HepG2 (cell line): Measurements from ENCODE around the gene LITAF. TPM values are rescaled to one million over a fixed set of nuclear protein-coding genes. Genes with fewer than 3 reads are reported as not detected.

Experiments
- ATAC-seq: fragments of 200-7000 bp; cut with Tn5 transposase; 3 replicates; pipeline ENCODE4 v1.9.1; 2020; ENCODE audit warnings: mild to moderate bottlenecking, moderate library complexity
- BruUV-seq: library from RNA; stranded (reverse); fragments of 400-500 nt; replicated peaks from 2 replicates; lab custom pipeline; 2021; lab: Mats Ljungman, UMichigan
- CTCF ChIA-PET: fragments of 300-600 bp; formaldehyde crosslinking; extraction: SDS; loops from one replicate; lab custom pipeline; 2021; ENCODE audit warnings: low total read pairs, inconsistent platforms, low intra/inter-chr PET ratio; lab: Yijun Ruan, JAX
- POLR2A ChIA-PET: fragments of 350-600 bp; sonication (Branson Sonifier 250); formaldehyde crosslinking; loops from one replicate; lab custom pipeline; 2020; ENCODE audit warnings: antibody characterized with exemption, inconsistent platforms; lab: Yijun Ruan, JAX
- DNase-seq: peaks from one replicate; pipeline ENCODE4 v3.0.0-alpha.2; 2015; ENCODE audit warnings: low spot score
- FAIRE-seq: peaks from 3 replicates; lab custom pipeline; 2011; peaks lifted over from hg19 to GRCh38; lab: Jason Lieb, UNC
- H2AFZ ChIP-seq: one replicate; pipeline ENCODE4 v1.6.1; 2011; ENCODE audit warnings: low read length, inconsistent platforms
- H3K27ac ChIP-seq: fragments of 300-600 bp; 3 replicates; pipeline ENCODE4 v1.8.0; 2011; ENCODE audit warnings: mixed run types, mild to moderate bottlenecking, mixed read lengths, low read length, inconsistent platforms; ENCODE audit not compliant: insufficient read depth; ENCODE audit errors: extremely low read length
- H3K27me3 ChIP-seq, 2 experiments: fragments of 200-600 bp in 1 of 2; 2 replicates in 1 of 2; 3 replicates in 1 of 2; pipeline versions ENCODE4 v1.6.0 to v1.8.0; 2011; ENCODE audit warnings: low read length in 2 of 2, mild to moderate bottlenecking in 2 of 2, moderate library complexity in 2 of 2, inconsistent platforms in 1 of 2; ENCODE audit not compliant: insufficient read depth in 2 of 2, control insufficient read depth in 1 of 2
- H3K36me3 ChIP-seq, 2 experiments: fragments of 200-600 bp in 1 of 2; replicated peaks in 1 of 2; 2 replicates in 1 of 2; 3 replicates in 1 of 2; pipeline versions ENCODE4 v1.5.1 to v1.8.0; 2011; ENCODE audit warnings: low read length in 2 of 2, inconsistent platforms in 1 of 2; ENCODE audit not compliant: insufficient read depth in 2 of 2, control insufficient read depth in 1 of 2
- H3K4me1 ChIP-seq: 2 replicates; pipeline ENCODE4 v1.5.1; 2012; ENCODE audit warnings: low read length, inconsistent platforms; ENCODE audit not compliant: insufficient read depth
- H3K4me2 ChIP-seq: 2 replicates; pipeline ENCODE4 v1.6.0; 2011; ENCODE audit warnings: low read depth, low read length, inconsistent platforms
- H3K4me3 ChIP-seq, 3 experiments: fragments of 200-600 bp in 1 of 3; sonication (generic), shearing (Covaris generic) in 1 of 3; replicated peaks in 1 of 3; 2 replicates each; pipeline ENCODE4 v1.5.1; 2011 to 2016; ENCODE audit warnings: low read length in 3 of 3, inconsistent platforms in 2 of 3, low read depth in 2 of 3, mild to moderate bottlenecking in 2 of 3, control low read depth in 1 of 3, mixed read lengths in 1 of 3; ENCODE audit not compliant: insufficient read depth in 1 of 3
- H3K79me2 ChIP-seq: one replicate; pipeline ENCODE4 v1.6.1; 2011; ENCODE audit warnings: low read length, inconsistent platforms; ENCODE audit not compliant: insufficient read depth
- H3K9ac ChIP-seq: 2 replicates; pipeline ENCODE4 v1.6.0; 2011; ENCODE audit warnings: mild to moderate bottlenecking, low read depth, low read length, inconsistent platforms; ENCODE audit not compliant: insufficient read depth
- H3K9me3 ChIP-seq: 2 replicates; pipeline ENCODE4 v1.5.1; 2012; ENCODE audit warnings: mild to moderate bottlenecking, low read length
- H4K20me1 ChIP-seq: 2 replicates; pipeline ENCODE4 v1.6.0; 2011; ENCODE audit warnings: inconsistent platforms, mild to moderate bottlenecking, low read length, moderate library complexity; ENCODE audit not compliant: insufficient read depth
- BCL3 ChIP-seq: sonication (generic); formaldehyde crosslinking; IDR thresholded peaks from 2 replicates; pipeline ENCODE4 v1.5.1; 2020; ENCODE audit warnings: mild to moderate bottlenecking, missing genetic modification reagents, moderate library complexity
- CTCF ChIP-seq: sonication (generic); formaldehyde crosslinking; IDR thresholded peaks from 2 replicates; pipeline ENCODE4 v1.5.0; 2020; ENCODE audit warnings: mild to moderate bottlenecking, missing genetic modification reagents, moderate library complexity
- EZH2 ChIP-seq: conservative IDR thresholded peaks from 2 replicates; pipeline ENCODE4 v1.6.1; 2012; ENCODE audit warnings: mild to moderate bottlenecking, low read depth, low read length, moderate library complexity
- FOXC1 ChIP-seq: sonication (generic); formaldehyde crosslinking; IDR thresholded peaks from 2 replicates; pipeline ENCODE4 v1.8.0; 2022; ENCODE audit warnings: mild to moderate bottlenecking, missing genetic modification reagents, borderline replicate concordance
- GLI4 ChIP-seq: sonication (generic); formaldehyde crosslinking; IDR thresholded peaks from 2 replicates; pipeline ENCODE4 v1.5.1; 2020; ENCODE audit warnings: missing genetic modification reagents, mild to moderate bottlenecking, moderate library complexity, borderline replicate concordance
- HIVEP1 ChIP-seq: sonication (generic); formaldehyde crosslinking; IDR thresholded peaks from 2 replicates; pipeline ENCODE4 v1.4.0; 2020; ENCODE audit warnings: mild to moderate bottlenecking, missing genetic modification reagents
- HNRNPL ChIP-seq: fragments of 200-400 bp; formaldehyde crosslinking; IDR thresholded peaks from 2 replicates; pipeline ENCODE4 v1.6.1; 2017; ENCODE audit warnings: mild to moderate bottlenecking, low read depth, low read length
- HNRNPLL ChIP-seq: fragments of 200-400 bp; formaldehyde crosslinking; IDR thresholded peaks from 2 replicates; pipeline ENCODE4 v1.6.1; 2017; ENCODE audit warnings: mild to moderate bottlenecking, low read depth, low read length; ENCODE audit not compliant: poor library complexity, severe bottlenecking
- KLF9 ChIP-seq: IDR thresholded peaks from 2 replicates; pipeline ENCODE4 v1.6.1; 2016; ENCODE audit warnings: low read depth
- RELA ChIP-seq: sonication (generic); formaldehyde crosslinking; IDR thresholded peaks from 2 replicates; pipeline ENCODE4 v1.4.0; 2020; ENCODE audit warnings: missing genetic modification reagents
- TFDP1 ChIP-seq: IDR thresholded peaks from 2 replicates; pipeline ENCODE4 v1.6.1; 2016; ENCODE audit warnings: missing compliant biosample characterization, missing genetic modification reagents, borderline replicate concordance
- THAP8 ChIP-seq: sonication (generic); formaldehyde crosslinking; IDR thresholded peaks from 2 replicates; pipeline ENCODE4 v1.5.1; 2020; ENCODE audit warnings: missing genetic modification reagents, mild to moderate bottlenecking, borderline replicate concordance
- ZNF446 ChIP-seq: sonication (generic); formaldehyde crosslinking; IDR thresholded peaks from 2 replicates; pipeline ENCODE4 v1.5.0; 2020; ENCODE audit warnings: mild to moderate bottlenecking, missing genetic modification reagents
- ZNF790 ChIP-seq: sonication (generic); formaldehyde crosslinking; IDR thresholded peaks from 2 replicates; pipeline ENCODE4 v1.8.0; 2022; ENCODE audit warnings: missing genetic modification reagents, mild to moderate bottlenecking, borderline replicate concordance
- ZUFSP ChIP-seq: sonication (generic); formaldehyde crosslinking; IDR thresholded peaks from 2 replicates; pipeline ENCODE4 v1.9.0; 2021; ENCODE audit warnings: missing genetic modification reagents, mild to moderate bottlenecking, borderline replicate concordance
- WGBS: methylation state at CpG from one replicate; pipeline ENCODE4 v1.1.6; 2017; ENCODE audit warnings: low lambda C conversion rate; 5-methylcytosine and 5-hydroxymethylcytosine counted together
- in situ Hi-C: cut with HindIII; loops from 2 replicates; pipeline ENCODE4 v1.10.0; 2017; ENCODE audit warnings: low pct_unique_long_range_greater_than_20kb; ENCODE audit not compliant: extremely low pct_ligation_motif_present
- intact Hi-C: fragments of 100-400 bp; cut with micrococcal nuclease; formaldehyde crosslinking; loops from one replicate; pipeline ENCODE4 v1.10.0; 2022; ENCODE audit not compliant: unreplicated experiment
- polyA plus RNA-seq, 8 experiments: library from polyadenylated mRNA; depleted of rRNA in 3 of 8; stranded (reverse) in 7 of 8; unstranded in 1 of 8; fragments of >200 nt; fragmentation: Illumina TruSeq in 4 of 8; extraction: Trizol in 4 of 8; gene quantifications; 2 replicates each; pipeline versions ENCODE4 v1.2.1 to v1.2.3, GENCODE V29; 2011 to 2016; ENCODE audit warnings: low read depth in 4 of 8, missing spikeins in 1 of 8, mixed read lengths in 1 of 8; ENCODE audit not compliant: insufficient read depth in 1 of 8
- total RNA-seq, 5 experiments: library from RNA; depleted of rRNA; stranded (reverse); fragments of >200 nt; fragmentation: Illumina TruSeq; extraction: Trizol; gene quantifications; 2 replicates each; pipeline ENCODE4 v1.2.3, GENCODE V29; 2016; ENCODE audit warnings: low read depth in 1 of 5

The LITAF gene
- total and polyA plus RNA-seq, 2 of the 13 experiments (the other 11 are each of a cell fraction or from before 2014, with no cell fraction given) = 80.1 to 141 TPM

- POLR2A ChIA-PET = interaction anchor here (0.8 to 1.3 kb wide), 5 partner anchors 8 to 175 kb away, joined by 3 to 5 read pairs (median 3); partner anchors contain the start of gene ZC3H7A
- BruUV-seq = no TSS peak
- Histone ChIP-seq H3K4me3 (peak overlapping the region; percentile 60 to 75 (median 72)), H3K4me2 (peak overlapping the region; percentile 82), H3K27me3 (peaks cover 2 to 5% of the 10 kb centered on the region in 2 experiments; a peak in 3 of 5 replicates), H3K9ac (peak overlapping the region; percentile 49; the same call in 1 of the 2 replicates), H2AFZ (peak overlapping the region; percentile 78), H4K20me1 (no peaks in the 10 kb centered on the region), H3K36me3 (no peaks in the 10 kb centered on the region), H3K4me1 (peaks cover 25% of the 10 kb centered on the region), H3K27ac (no peak overlapping the region), H3K9me3 (no peaks in the 10 kb centered on the region), H3K79me2 (no peaks in the 10 kb centered on the region)
- WGBS = 3% methylated on average over 19 of the region's 19 CpGs
- DNase-seq = no peak
- in situ Hi-C loops = no loop called here
- FAIRE-seq = no peak
- CTCF ChIA-PET = interaction anchor here (1.4 kb wide), 1 partner anchor 10 kb away, joined by 4 read pairs; no protein-coding TSS in a partner anchor
- intact Hi-C loops = no loop called here
- peak; percentile 72 for ATAC-seq
- TF ChIP-seq KLF9 (no peak), HNRNPLL (peak; percentile 28), CTCF (CRISPR knock-in tag) (peak; percentile 5; the same call in 1 of the 2 replicates), FOXC1 (CRISPR knock-in tag) (no peak), ZNF446 (CRISPR knock-in tag) (0 out of 2 replicates have a peak, but pooled peaks have one; percentile 47), ZUFSP (CRISPR knock-in tag) (no peak), TFDP1 (CRISPR knock-in tag) (no peak), HNRNPL (peak; percentile 69; the same call in 1 of the 2 replicates), ZNF790 (CRISPR knock-in tag) (no peak), GLI4 (CRISPR knock-in tag) (no peak), EZH2 (no peak), RELA (CRISPR knock-in tag) (0 out of 2 replicates have a peak, but pooled peaks have one; percentile 30), BCL3 (CRISPR knock-in tag) (0 out of 2 replicates have a peak, but pooled peaks have one; percentile 57), HIVEP1 (peak; percentile 68; the same call in 1 of the 2 replicates), THAP8 (CRISPR knock-in tag) (no peak)
Observed at GRCh38 chr16:11621920-11622651, 35.4 kb upstream of the LITAF start.
